Right lobe of liver (tissue), 4 donors: ENCODE data around the gene SRRM4.

ENCODE experiments used
- POLR2A ChIP-seq: fragments of 450-650 bp; IDR thresholded peaks from one replicate; pipeline ENCODE4 v1.6.1; 2017; ENCODE audit warnings: antibody characterized with exemption, mild to moderate bottlenecking
- TF ChIP-seq, protein P1 (sequence below), 4 donors: fragments of 200-600 bp in 3 of 4; fragments of 450-650 bp in 1 of 4; IDR thresholded peaks; one replicate each; pipeline versions ENCODE4 v1.5.1 to v1.8.0; 2016 to 2022; ENCODE audit warnings: antibody characterized with exemption in 4 of 4, mild to moderate bottlenecking in 2 of 4
- donor health status: DM: no; HTN: no; CAD: no.
- donor health status: DM: no; HTN: no; CAD: no.
- donor health status: DM: no; HTN: yes; CAD: no.

DNA sequence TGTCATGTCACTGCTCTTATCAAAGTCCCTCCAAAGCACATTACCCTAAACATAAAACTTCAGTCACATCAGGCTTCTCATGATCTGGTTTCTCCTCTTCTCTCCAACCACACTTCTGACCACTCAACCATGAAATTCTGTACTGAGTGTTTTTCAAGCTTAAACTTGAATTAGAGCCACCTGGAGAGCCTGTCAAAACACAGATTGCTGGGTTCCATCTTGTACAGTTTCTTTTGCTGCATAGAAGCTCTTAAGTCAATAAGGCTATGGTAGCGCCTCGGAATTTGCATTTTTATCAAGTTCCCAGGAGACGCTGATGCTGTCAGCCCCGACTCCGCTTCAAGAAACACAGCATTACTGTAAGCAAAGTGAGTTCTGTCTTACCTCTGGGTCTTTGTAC, 16.4 kb upstream of the SRRM4 start:
- TF ChIP-seq POLR2A: no peak
- TF ChIP-seq, protein P1, sequence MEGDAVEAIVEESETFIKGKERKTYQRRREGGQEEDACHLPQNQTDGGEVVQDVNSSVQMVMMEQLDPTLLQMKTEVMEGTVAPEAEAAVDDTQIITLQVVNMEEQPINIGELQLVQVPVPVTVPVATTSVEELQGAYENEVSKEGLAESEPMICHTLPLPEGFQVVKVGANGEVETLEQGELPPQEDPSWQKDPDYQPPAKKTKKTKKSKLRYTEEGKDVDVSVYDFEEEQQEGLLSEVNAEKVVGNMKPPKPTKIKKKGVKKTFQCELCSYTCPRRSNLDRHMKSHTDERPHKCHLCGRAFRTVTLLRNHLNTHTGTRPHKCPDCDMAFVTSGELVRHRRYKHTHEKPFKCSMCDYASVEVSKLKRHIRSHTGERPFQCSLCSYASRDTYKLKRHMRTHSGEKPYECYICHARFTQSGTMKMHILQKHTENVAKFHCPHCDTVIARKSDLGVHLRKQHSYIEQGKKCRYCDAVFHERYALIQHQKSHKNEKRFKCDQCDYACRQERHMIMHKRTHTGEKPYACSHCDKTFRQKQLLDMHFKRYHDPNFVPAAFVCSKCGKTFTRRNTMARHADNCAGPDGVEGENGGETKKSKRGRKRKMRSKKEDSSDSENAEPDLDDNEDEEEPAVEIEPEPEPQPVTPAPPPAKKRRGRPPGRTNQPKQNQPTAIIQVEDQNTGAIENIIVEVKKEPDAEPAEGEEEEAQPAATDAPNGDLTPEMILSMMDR (IDR thresholded peaks at IDR 0.05): no peak
